ENCODE measurements around the gene ATP2A1.

DNA sequence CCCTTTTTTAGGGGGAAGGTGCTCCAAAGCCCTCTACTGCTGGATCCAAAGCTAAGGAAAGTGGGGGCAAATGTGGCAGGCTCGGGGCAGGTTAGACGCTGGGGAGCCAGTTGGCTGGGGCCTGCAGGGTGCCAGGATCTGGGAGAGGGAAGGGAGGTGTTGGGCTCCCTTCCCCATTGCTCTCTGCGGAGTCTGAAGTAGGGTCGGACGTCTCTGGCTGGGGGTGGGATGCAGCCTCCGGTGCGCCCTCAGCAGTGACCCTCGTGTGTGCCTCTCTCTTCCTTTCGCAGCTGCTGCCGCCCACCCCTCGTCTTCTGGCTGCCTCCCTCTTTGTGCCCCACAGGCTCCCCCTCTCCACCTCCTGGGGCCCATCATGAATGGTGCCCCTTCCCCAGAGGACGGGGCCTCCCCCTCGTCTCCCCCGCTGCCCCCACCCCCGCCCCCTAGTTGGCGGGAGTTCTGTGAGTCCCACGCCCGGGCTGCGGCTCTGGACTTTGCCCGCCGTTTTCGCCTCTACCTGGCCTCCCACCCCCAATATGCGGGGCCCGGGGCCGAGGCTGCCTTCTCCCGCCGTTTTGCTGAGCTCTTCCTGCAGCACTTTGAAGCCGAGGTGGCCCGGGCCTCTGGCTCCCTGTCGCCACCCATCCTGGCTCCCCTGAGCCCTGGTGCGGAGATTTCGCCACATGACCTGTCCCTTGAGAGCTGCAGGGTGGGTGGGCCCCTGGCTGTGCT, 12.4 kb upstream of the ATP2A1 start:
- TF ChIP-seq, protein P1, sequence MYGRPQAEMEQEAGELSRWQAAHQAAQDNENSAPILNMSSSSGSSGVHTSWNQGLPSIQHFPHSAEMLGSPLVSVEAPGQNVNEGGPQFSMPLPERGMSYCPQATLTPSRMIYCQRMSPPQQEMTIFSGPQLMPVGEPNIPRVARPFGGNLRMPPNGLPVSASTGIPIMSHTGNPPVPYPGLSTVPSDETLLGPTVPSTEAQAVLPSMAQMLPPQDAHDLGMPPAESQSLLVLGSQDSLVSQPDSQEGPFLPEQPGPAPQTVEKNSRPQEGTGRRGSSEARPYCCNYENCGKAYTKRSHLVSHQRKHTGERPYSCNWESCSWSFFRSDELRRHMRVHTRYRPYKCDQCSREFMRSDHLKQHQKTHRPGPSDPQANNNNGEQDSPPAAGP (tag by site-specific recombination; IDR thresholded peaks at IDR 0.05): no peak
- TF ChIP-seq KLF1 (tag by site-specific recombination; IDR thresholded peaks at IDR 0.05) (no peak), OSR2 (tag by site-specific recombination; IDR thresholded peaks at IDR 0.05) (no peak), ZNF510 (tag by site-specific recombination; IDR thresholded peaks at IDR 0.05; ENCODE audit: insufficient replicate concordance) (no peak), ZNF843 (tag by site-specific recombination; IDR thresholded peaks at IDR 0.05) (no peak), ZNF2 (tag by site-specific recombination; IDR thresholded peaks at IDR 0.05) (no peak), ZBTB7A (tag by site-specific recombination; IDR thresholded peaks at IDR 0.05; ENCODE audit: low read depth) (no peak)
- TF ChIP-seq, protein P2, sequence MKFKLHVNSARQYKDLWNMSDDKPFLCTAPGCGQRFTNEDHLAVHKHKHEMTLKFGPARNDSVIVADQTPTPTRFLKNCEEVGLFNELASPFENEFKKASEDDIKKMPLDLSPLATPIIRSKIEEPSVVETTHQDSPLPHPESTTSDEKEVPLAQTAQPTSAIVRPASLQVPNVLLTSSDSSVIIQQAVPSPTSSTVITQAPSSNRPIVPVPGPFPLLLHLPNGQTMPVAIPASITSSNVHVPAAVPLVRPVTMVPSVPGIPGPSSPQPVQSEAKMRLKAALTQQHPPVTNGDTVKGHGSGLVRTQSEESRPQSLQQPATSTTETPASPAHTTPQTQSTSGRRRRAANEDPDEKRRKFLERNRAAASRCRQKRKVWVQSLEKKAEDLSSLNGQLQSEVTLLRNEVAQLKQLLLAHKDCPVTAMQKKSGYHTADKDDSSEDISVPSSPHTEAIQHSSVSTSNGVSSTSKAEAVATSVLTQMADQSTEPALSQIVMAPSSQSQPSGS (tag by site-specific recombination; IDR thresholded peaks at IDR 0.05; ENCODE audit: low read depth): no peak
- TF ChIP-seq, protein P3, sequence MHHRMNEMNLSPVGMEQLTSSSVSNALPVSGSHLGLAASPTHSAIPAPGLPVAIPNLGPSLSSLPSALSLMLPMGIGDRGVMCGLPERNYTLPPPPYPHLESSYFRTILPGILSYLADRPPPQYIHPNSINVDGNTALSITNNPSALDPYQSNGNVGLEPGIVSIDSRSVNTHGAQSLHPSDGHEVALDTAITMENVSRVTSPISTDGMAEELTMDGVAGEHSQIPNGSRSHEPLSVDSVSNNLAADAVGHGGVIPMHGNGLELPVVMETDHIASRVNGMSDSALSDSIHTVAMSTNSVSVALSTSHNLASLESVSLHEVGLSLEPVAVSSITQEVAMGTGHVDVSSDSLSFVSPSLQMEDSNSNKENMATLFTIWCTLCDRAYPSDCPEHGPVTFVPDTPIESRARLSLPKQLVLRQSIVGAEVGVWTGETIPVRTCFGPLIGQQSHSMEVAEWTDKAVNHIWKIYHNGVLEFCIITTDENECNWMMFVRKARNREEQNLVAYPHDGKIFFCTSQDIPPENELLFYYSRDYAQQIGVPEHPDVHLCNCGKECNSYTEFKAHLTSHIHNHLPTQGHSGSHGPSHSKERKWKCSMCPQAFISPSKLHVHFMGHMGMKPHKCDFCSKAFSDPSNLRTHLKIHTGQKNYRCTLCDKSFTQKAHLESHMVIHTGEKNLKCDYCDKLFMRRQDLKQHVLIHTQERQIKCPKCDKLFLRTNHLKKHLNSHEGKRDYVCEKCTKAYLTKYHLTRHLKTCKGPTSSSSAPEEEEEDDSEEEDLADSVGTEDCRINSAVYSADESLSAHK (tag by site-specific recombination; IDR thresholded peaks at IDR 0.05): no peak
- TF ChIP-seq, protein P4, sequence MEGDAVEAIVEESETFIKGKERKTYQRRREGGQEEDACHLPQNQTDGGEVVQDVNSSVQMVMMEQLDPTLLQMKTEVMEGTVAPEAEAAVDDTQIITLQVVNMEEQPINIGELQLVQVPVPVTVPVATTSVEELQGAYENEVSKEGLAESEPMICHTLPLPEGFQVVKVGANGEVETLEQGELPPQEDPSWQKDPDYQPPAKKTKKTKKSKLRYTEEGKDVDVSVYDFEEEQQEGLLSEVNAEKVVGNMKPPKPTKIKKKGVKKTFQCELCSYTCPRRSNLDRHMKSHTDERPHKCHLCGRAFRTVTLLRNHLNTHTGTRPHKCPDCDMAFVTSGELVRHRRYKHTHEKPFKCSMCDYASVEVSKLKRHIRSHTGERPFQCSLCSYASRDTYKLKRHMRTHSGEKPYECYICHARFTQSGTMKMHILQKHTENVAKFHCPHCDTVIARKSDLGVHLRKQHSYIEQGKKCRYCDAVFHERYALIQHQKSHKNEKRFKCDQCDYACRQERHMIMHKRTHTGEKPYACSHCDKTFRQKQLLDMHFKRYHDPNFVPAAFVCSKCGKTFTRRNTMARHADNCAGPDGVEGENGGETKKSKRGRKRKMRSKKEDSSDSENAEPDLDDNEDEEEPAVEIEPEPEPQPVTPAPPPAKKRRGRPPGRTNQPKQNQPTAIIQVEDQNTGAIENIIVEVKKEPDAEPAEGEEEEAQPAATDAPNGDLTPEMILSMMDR (tag by site-specific recombination; IDR thresholded peaks at IDR 0.05): no peak
- TF ChIP-seq, protein P5, sequence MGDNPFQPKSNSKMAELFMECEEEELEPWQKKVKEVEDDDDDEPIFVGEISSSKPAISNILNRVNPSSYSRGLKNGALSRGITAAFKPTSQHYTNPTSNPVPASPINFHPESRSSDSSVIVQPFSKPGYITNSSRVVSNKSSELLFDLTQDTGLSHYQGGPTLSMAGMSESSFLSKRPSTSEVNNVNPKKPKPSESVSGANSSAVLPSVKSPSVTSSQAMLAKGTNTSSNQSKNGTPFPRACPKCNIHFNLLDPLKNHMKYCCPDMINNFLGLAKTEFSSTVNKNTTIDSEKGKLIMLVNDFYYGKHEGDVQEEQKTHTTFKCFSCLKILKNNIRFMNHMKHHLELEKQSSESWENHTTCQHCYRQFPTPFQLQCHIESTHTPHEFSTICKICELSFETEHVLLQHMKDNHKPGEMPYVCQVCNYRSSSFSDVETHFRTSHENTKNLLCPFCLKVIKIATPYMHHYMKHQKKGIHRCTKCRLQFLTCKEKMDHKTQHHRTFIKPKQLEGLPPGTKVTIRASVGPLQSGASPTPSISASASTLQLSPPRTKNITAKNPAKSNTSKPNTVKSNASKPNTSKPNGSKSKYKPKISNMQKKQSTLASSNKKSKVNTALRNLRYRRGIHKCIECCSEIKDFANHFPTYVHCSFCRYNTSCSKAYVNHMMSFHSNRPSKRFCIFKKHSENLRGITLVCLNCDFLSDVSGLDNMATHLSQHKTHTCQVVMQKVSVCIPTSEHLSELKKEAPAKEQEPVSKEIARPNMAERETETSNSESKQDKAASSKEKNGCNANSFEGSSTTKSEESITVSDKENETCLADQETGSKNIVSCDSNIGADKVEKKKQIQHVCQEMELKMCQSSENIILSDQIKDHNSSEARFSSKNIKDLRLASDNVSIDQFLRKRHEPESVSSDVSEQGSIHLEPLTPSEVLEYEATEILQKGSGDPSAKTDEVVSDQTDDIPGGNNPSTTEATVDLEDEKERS (tag by site-specific recombination; IDR thresholded peaks at IDR 0.05): no peak
- TF ChIP-seq, protein P6, sequence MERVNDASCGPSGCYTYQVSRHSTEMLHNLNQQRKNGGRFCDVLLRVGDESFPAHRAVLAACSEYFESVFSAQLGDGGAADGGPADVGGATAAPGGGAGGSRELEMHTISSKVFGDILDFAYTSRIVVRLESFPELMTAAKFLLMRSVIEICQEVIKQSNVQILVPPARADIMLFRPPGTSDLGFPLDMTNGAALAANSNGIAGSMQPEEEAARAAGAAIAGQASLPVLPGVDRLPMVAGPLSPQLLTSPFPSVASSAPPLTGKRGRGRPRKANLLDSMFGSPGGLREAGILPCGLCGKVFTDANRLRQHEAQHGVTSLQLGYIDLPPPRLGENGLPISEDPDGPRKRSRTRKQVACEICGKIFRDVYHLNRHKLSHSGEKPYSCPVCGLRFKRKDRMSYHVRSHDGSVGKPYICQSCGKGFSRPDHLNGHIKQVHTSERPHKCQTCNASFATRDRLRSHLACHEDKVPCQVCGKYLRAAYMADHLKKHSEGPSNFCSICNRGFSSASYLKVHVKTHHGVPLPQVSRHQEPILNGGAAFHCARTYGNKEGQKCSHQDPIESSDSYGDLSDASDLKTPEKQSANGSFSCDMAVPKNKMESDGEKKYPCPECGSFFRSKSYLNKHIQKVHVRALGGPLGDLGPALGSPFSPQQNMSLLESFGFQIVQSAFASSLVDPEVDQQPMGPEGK (tag by site-specific recombination; IDR thresholded peaks at IDR 0.05): no peak
- TF ChIP-seq, protein P7, sequence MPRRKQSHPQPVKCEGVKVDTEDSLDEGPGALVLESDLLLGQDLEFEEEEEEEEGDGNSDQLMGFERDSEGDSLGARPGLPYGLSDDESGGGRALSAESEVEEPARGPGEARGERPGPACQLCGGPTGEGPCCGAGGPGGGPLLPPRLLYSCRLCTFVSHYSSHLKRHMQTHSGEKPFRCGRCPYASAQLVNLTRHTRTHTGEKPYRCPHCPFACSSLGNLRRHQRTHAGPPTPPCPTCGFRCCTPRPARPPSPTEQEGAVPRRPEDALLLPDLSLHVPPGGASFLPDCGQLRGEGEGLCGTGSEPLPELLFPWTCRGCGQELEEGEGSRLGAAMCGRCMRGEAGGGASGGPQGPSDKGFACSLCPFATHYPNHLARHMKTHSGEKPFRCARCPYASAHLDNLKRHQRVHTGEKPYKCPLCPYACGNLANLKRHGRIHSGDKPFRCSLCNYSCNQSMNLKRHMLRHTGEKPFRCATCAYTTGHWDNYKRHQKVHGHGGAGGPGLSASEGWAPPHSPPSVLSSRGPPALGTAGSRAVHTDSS (tag by site-specific recombination; IDR thresholded peaks at IDR 0.05): no peak
- TF ChIP-seq, protein P8, sequence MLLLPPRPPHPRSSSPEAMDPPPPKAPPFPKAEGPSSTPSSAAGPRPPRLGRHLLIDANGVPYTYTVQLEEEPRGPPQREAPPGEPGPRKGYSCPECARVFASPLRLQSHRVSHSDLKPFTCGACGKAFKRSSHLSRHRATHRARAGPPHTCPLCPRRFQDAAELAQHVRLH (tag by site-specific recombination; IDR thresholded peaks at IDR 0.05): no peak
